Ishikawa (cell line): ENCODE data around the gene SLX4.

Experiments used
- CEBPB ChIP-seq: IDR thresholded peaks from 2 replicates; pipeline ENCODE4 v1.6.1; 2012
- CREB1 ChIP-seq: IDR thresholded peaks from 2 replicates; pipeline ENCODE4 v1.6.1; 2012; ENCODE audit warnings: low read depth
- EP300 ChIP-seq: IDR thresholded peaks from 2 replicates; pipeline ENCODE4 v1.6.1; 2012; ENCODE audit warnings: borderline replicate concordance
- FOXM1 ChIP-seq: IDR thresholded peaks from 2 replicates; pipeline ENCODE4 v1.6.1; 2012; ENCODE audit warnings: low read depth, borderline replicate concordance
- MAX ChIP-seq: IDR thresholded peaks from 2 replicates; pipeline ENCODE4 v1.6.1; 2012
- RAD21 ChIP-seq: IDR thresholded peaks from 2 replicates; pipeline ENCODE4 v1.6.1; 2012; ENCODE audit warnings: low read depth
- REST ChIP-seq: IDR thresholded peaks from 2 replicates; pipeline ENCODE4 v1.6.1; 2012; ENCODE audit warnings: low read depth, mild to moderate bottlenecking
- TAF1 ChIP-seq: IDR thresholded peaks from 2 replicates; pipeline ENCODE4 v1.6.1; 2012; ENCODE audit warnings: low read depth, mild to moderate bottlenecking
- TCF12 ChIP-seq: IDR thresholded peaks from 2 replicates; pipeline ENCODE4 v1.6.1; 2012; ENCODE audit warnings: low read depth
- TEAD4 ChIP-seq: IDR thresholded peaks from 2 replicates; pipeline ENCODE4 v1.6.1; 2012
- USF1 ChIP-seq: IDR thresholded peaks from 2 replicates; pipeline ENCODE4 v1.6.1; 2012
- YY1 ChIP-seq: IDR thresholded peaks from 2 replicates; pipeline ENCODE4 v1.6.1; 2012; ENCODE audit warnings: low read depth
- ZBTB7A ChIP-seq: IDR thresholded peaks from 2 replicates; pipeline ENCODE4 v1.6.1; 2012; ENCODE audit warnings: low read depth

- TF ChIP-seq TAF1 (no peak), ZBTB7A (no peak), TCF12 (no peak), USF1 (no peak), EP300 (no peak), CEBPB (no peak), YY1 (no peak), REST (no peak), FOXM1 (no peak), TEAD4 (no peak), MAX (no peak), CREB1 (no peak), RAD21 (no peak)
These were observed 33.3 kb downstream of the SLX4 start for GRCh38 chr16:3578121-3578520.
